Transverse colon (tissue), 4 donors: ENCODE measurements around the gene ODR4. TPM values are rescaled to one million over a fixed set of nuclear protein-coding genes. Genes with fewer than 3 reads are reported as not detected.
"Not testable (repeated sequence)": the region's sequence is repeated elsewhere in the genome, so short reads cannot be mapped to it uniquely, and the experiment has no call there.

Source experiments
- DNase-seq: peaks from one replicate; pipeline ENCODE4 v3.0.0-alpha.2; 2019
- H3K27ac ChIP-seq, 4 donors: fragments of 200-600 bp; sonication (generic); 2 replicates each; pipeline ENCODE4 v1.5.1; 2016 to 2018; ENCODE audit warnings: inconsistent platforms in 4 of 4
- H3K27me3 ChIP-seq: fragments of 200-600 bp; sonication (generic); 2 replicates; pipeline ENCODE4 v1.5.1; 2017; ENCODE audit warnings: inconsistent platforms
- H3K36me3 ChIP-seq, 4 donors: fragments of 200-600 bp; sonication (generic); 2 replicates each; pipeline ENCODE4 v1.5.1; 2017 to 2019; ENCODE audit warnings: inconsistent platforms in 4 of 4
- H3K4me1 ChIP-seq, 4 donors: fragments of 200-600 bp; sonication (generic); 2 replicates each; pipeline ENCODE4 v1.5.1; 2017 to 2020; ENCODE audit warnings: inconsistent platforms in 4 of 4
- H3K4me3 ChIP-seq, 4 donors: fragments of 200-600 bp; sonication (generic); 1 replicate in 1 of 4; 2 replicates in 3 of 4; pipeline versions ENCODE4 v1.5.1 to v1.6.1; 2017 to 2019; ENCODE audit warnings: inconsistent platforms in 4 of 4
- H3K9me3 ChIP-seq, 2 donors: fragments of 200-600 bp; sonication (generic); 2 replicates each; pipeline ENCODE4 v1.5.1; 2017 to 2019; ENCODE audit warnings: inconsistent platforms in 2 of 2
- CTCF ChIP-seq, 5 experiments: fragments of 200-600 bp in 3 of 5; fragments of 450-650 bp in 2 of 5; sonication (generic) in 3 of 5; IDR thresholded peaks; 1 replicate in 2 of 5; 2 replicates in 3 of 5; pipeline ENCODE4 v1.5.1; 2016 to 2017; ENCODE audit warnings: antibody characterized with exemption in 5 of 5, inconsistent platforms in 3 of 5, mild to moderate bottlenecking in 2 of 5, moderate library complexity in 1 of 5
- EP300 ChIP-seq: sonication (generic); formaldehyde crosslinking; IDR thresholded peaks from one replicate; pipeline ENCODE4 v1.6.1; 2017; ENCODE audit warnings: antibody characterized with exemption, low read depth
- POLR2A ChIP-seq: fragments of 450-650 bp; IDR thresholded peaks from one replicate; pipeline ENCODE4 v1.6.1; 2016; ENCODE audit warnings: antibody characterized with exemption, mild to moderate bottlenecking, moderate library complexity
- POLR2AphosphoS5 ChIP-seq, 3 donors: sonication (generic); formaldehyde crosslinking; IDR thresholded peaks; one replicate each; pipeline ENCODE4 v1.6.1; 2016; ENCODE audit warnings: antibody characterized with exemption in 3 of 3
- WGBS, 2 donors: methylation state at CpG; one replicate each; pipeline ENCODE4 v1.1.5; 2018; ENCODE audit warnings: low coverage in 1 of 2; 5-methylcytosine and 5-hydroxymethylcytosine counted together
- in situ Hi-C, 4 donors: fragments of 200-750 bp; cut with MboI; loops; one replicate each; pipeline versions ENCODE4 v1.15.0 to v1.15.1; 2017; ENCODE audit warnings: low sequenced_read_pairs in 3 of 4, low pct_ligation_motif_present in 1 of 4, low pct_unique_long_range_greater_than_20kb in 1 of 4
- intact Hi-C: fragments of 100-400 bp; cut with DNase I; formaldehyde crosslinking; loops from one replicate; pipeline ENCODE4 v1.15.1; 2023; ENCODE audit warnings: low total_unique reads
- total RNA-seq, 4 donors: library from RNA; depleted of rRNA; stranded (reverse); fragments of >200 nt; gene quantifications; one replicate each; pipeline ENCODE4 v1.1.0, GENCODE V29; 2016

ODR4 gene
- total RNA-seq, 4 donors from 2014 or later, result 7.0 to 22.1 (median 14.7) TPM

GRCh38 chr1:186337554-186337953 lies 38.1 kb upstream of the ODR4 start:
- H3K36me3 ChIP-seq, result peaks cover 0 to 96% (median 47%) of the 10 kb centered on the region in 4 donors
- H3K27me3 ChIP-seq, result no peaks in the 10 kb centered on the region
- no peak for TF ChIP-seq EP300
- no peak for TF ChIP-seq CTCF (IDR thresholded peaks at IDR 0.05)
- no peak for TF ChIP-seq POLR2A
- TF ChIP-seq POLR2AphosphoS5 (IDR thresholded peaks at IDR 0.05), result no peak
- WGBS, 2 donors, result 84 to 95% methylated on average over 2 of the region's 2 CpGs
- no peaks in the 10 kb centered on the region for H3K9me3 ChIP-seq
- no peak overlapping the region for H3K27ac ChIP-seq
- in situ Hi-C loops, result loop anchor here in 2 of 4 donors (25.0 kb wide), 2 partner anchors 1200 to 1625 kb away; no protein-coding TSS in a partner anchor
- intact Hi-C loops, result no loop called here
- no peaks in the 10 kb centered on the region for H3K4me1 ChIP-seq
- H3K4me3 ChIP-seq, result no peak overlapping the region
- no peak for DNase-seq

DNA sequence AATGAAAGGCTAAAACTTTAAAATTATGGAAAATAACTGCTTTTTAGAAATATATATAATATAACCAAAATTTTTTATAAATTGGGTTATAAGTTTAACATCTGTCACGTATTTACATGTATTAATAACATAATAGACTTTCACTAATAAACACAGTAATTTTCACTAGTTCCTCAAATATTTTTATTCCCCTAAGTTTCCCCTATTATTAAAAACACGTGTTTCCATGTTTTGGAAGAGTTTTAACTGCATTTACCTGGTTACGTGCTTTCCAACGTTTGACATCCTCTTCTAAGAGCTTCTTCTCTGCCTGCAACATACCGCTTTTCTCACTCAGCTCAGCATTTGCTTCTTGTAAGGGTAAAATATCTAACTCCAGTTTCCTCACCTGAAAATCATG lies 34.9 kb upstream of the ODR4 start:
- no peaks in the 10 kb centered on the region for H3K9me3 ChIP-seq
- in situ Hi-C loops, result loop anchor here in 2 of 4 donors (25.0 kb wide), 2 partner anchors 1203 to 1628 kb away; no protein-coding TSS in a partner anchor
- TF ChIP-seq POLR2A (no peak), POLR2AphosphoS5 (IDR thresholded peaks at IDR 0.05) (no peak), EP300 (no peak), CTCF (IDR thresholded peaks at IDR 0.05) (no peak)
- H3K27me3 ChIP-seq, result no peaks in the 10 kb centered on the region
- WGBS, 2 donors, result 93% methylated on average over 5 of the region's 5 CpGs
- intact Hi-C loops, result loop anchor here (1.0 kb wide), 1 partner anchor 10 kb away; no protein-coding TSS in a partner anchor
- no peak overlapping the region for H3K27ac ChIP-seq
- no peaks in the 10 kb centered on the region for H3K4me1 ChIP-seq
- H3K36me3 ChIP-seq, result peaks cover 0 to 100% (median 50%) of the 10 kb centered on the region in 4 donors
- DNase-seq, result no peak
- no peak overlapping the region for H3K4me3 ChIP-seq

GRCh38 chr1:186347837-186348691 lies 27.6 kb upstream of the ODR4 start:
- in situ Hi-C loops, result loop anchor here in 2 of 4 donors (25.0 kb wide), 2 partner anchors 1211 to 1636 kb away; no protein-coding TSS in a partner anchor
- 91 to 97% methylated on average over 6 to 8 of the region's 8 CpGs for WGBS, 2 donors

DNA sequence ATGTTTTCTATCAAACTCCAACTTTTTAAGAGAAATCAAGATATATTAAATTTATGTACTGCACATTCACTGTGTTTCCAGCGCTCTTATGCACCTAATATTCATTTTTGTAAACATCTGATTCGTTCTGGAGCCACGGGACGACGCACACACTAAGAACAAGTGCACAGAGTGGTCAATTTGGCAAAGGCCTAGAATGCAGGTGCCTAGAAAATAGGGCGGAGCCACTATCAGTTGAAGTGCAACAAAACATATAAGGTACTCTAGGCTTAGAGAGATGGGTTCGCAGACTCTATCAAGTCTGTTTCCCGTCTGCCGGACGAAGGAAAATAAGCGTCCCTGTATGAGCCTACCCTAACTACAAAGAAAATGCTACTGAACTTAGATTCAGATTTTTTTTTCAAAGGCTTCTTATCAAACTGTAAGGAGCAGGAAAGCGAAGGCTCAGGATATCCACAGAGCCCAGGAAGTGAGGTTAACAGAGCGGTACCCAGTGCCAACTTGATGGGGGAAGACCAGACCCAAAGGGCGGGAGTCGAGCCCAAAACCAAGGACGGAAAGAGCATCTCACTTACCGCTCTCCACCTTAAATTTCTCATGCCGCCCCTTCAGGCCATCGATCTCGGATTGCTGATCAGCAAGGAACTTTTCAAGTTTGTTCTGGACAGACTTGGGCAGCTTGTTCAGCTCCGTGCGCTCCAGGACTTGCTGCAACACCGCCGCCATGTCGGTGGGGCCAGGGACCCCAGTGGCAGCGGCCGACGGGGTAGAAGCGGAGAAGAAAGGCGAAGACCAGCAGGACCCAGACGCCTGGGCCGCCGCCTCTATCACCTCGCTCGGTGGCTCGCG lies 1.1 kb upstream of the ODR4 start:
- H3K27ac ChIP-seq, result peak overlapping the region; percentile 92 to 99 (median 96)
- no peaks in the 10 kb centered on the region for H3K9me3 ChIP-seq
- DNase-seq, result peak; percentile 34
- H3K27me3 ChIP-seq, result no peaks in the 10 kb centered on the region
- intact Hi-C loops (no loop called here), in situ Hi-C loops (loop anchor here in 2 of 4 donors (25.0 kb wide), 1 partner anchor 1662 kb away; no protein-coding TSS in a partner anchor)
- peaks cover 0 to 28% (median 10%) of the 10 kb centered on the region in 4 donors for H3K36me3 ChIP-seq
- 0% methylated on average over 8 to 37 of the region's 37 CpGs for WGBS, 2 donors
- TF ChIP-seq POLR2A (no peak), POLR2AphosphoS5 (IDR thresholded peaks at IDR 0.05) (no peak), EP300 (no peak), CTCF (IDR thresholded peaks at IDR 0.05) (no peak)
- peak overlapping the region; percentile 66 to 99 (median 94) for H3K4me3 ChIP-seq
- peaks cover 14 to 28% (median 20%) of the 10 kb centered on the region in 4 donors for H3K4me1 ChIP-seq

More at GRCh38 chr1:186347837-186348691, 27.6 kb upstream of the ODR4 start:
- H3K27ac ChIP-seq, H3K4me3 ChIP-seq, intact Hi-C loops, H3K27me3 ChIP-seq, DNase-seq, H3K9me3 ChIP-seq, H3K4me1 ChIP-seq: not testable (repeated sequence)
- peaks cover 0 to 93% (median 47%) of the 10 kb centered on the region in 4 donors for H3K36me3 ChIP-seq
